Muscle layer of colon (tissue), 2 donors: ENCODE data around the gene TP53.

Source experiments
- H3K27ac ChIP-seq: one replicate; pipeline ENCODE4 v1.7.0; 2013; ENCODE audit warnings: low read depth, mild to moderate bottlenecking, low read length, moderate library complexity
- H3K27me3 ChIP-seq, 2 donors: one replicate each; pipeline ENCODE4 v1.7.0; 2013; ENCODE audit warnings: low read length in 2 of 2, mild to moderate bottlenecking in 2 of 2; ENCODE audit not compliant: insufficient read depth in 2 of 2, control insufficient read depth in 1 of 2
- H3K36me3 ChIP-seq: one replicate; pipeline ENCODE4 v1.7.0; 2013; ENCODE audit warnings: mild to moderate bottlenecking, low read length; ENCODE audit not compliant: insufficient read depth
- H3K4me1 ChIP-seq: one replicate; pipeline ENCODE4 v1.7.0; 2013; ENCODE audit warnings: mild to moderate bottlenecking, low read length; ENCODE audit not compliant: insufficient read depth
- H3K4me3 ChIP-seq, 2 donors: one replicate each; pipeline ENCODE4 v1.7.0; 2013; ENCODE audit warnings: low read length in 2 of 2, low read depth in 1 of 2, mild to moderate bottlenecking in 1 of 2, moderate library complexity in 1 of 2
- H3K9ac ChIP-seq: one replicate; pipeline ENCODE4 v1.7.0; 2013; ENCODE audit warnings: low read length
- H3K9me3 ChIP-seq: one replicate; pipeline ENCODE4 v1.7.0; 2013; ENCODE audit warnings: mild to moderate bottlenecking, low read length
- donor health status: abdominal sarcoma.
- donor health status: Adenocarcinoma of cecum.

The TP53 gene

GRCh38 chr17:7714721-7715594 lies 27.7 kb upstream of the TP53 start:
- Histone ChIP-seq H3K9me3 (no peaks in the 10 kb centered on the region), H3K9ac (no peak overlapping the region), H3K27me3 (peaks cover 30 to 60% of the 10 kb centered on the region in 2 donors), H3K27ac (no peak overlapping the region), H3K36me3 (no peaks in the 10 kb centered on the region), H3K4me1 (peaks cover 7% of the 10 kb centered on the region), H3K4me3 (no peak overlapping the region)

- H3K9ac ChIP-seq = no peak overlapping the region
- H3K27ac ChIP-seq = no peak overlapping the region
- H3K27me3 ChIP-seq = peaks cover 30 to 70% of the 10 kb centered on the region in 2 donors
- peaks cover 7% of the 10 kb centered on the region for H3K4me1 ChIP-seq
- no peaks in the 10 kb centered on the region for H3K9me3 ChIP-seq
- no peak overlapping the region for H3K4me3 ChIP-seq
- no peaks in the 10 kb centered on the region for H3K36me3 ChIP-seq
Measured at GRCh38 chr17:7713782-7714181, 26.5 kb upstream of the TP53 start.

- Histone ChIP-seq H3K9me3 (no peaks in the 10 kb centered on the region), H3K36me3 (no peaks in the 10 kb centered on the region), H3K4me1 (peaks cover 7% of the 10 kb centered on the region), H3K9ac (no peak overlapping the region), H3K27me3 (peaks cover 30 to 82% of the 10 kb centered on the region in 2 donors), H3K4me3 (no peak overlapping the region), H3K27ac (no peak overlapping the region)
Measured at GRCh38 chr17:7712111-7712771, 25.0 kb upstream of the TP53 start.

GRCh38 chr17:7711051-7711755 lies 23.9 kb upstream of the TP53 start:
- Histone ChIP-seq H3K36me3 (no peaks in the 10 kb centered on the region), H3K27me3 (peaks cover 29 to 84% of the 10 kb centered on the region in 2 donors), H3K4me3 (no peak overlapping the region), H3K4me1 (peaks cover 2% of the 10 kb centered on the region), H3K9ac (no peak overlapping the region), H3K27ac (no peak overlapping the region), H3K9me3 (no peaks in the 10 kb centered on the region)

GRCh38 chr17:7710301-7710700 lies 23.0 kb upstream of the TP53 start:
- Histone ChIP-seq H3K27me3 (peaks cover 22 to 84% of the 10 kb centered on the region in 2 donors), H3K4me3 (no peak overlapping the region), H3K9me3 (no peaks in the 10 kb centered on the region), H3K9ac (no peak overlapping the region), H3K36me3 (no peaks in the 10 kb centered on the region), H3K4me1 (no peaks in the 10 kb centered on the region), H3K27ac (no peak overlapping the region)

GRCh38 chr17:7709031-7709430 lies 21.7 kb upstream of the TP53 start:
- Histone ChIP-seq H3K9ac (no peak overlapping the region), H3K4me1 (peaks cover 5% of the 10 kb centered on the region), H3K36me3 (no peaks in the 10 kb centered on the region), H3K27me3 (peaks cover 22 to 86% of the 10 kb centered on the region in 2 donors), H3K4me3 (no peak overlapping the region), H3K9me3 (no peaks in the 10 kb centered on the region), H3K27ac (no peak overlapping the region)

- no peak overlapping the region for H3K4me3 ChIP-seq
- H3K27me3 ChIP-seq = peaks cover 24 to 87% of the 10 kb centered on the region in 2 donors
Measured at GRCh38 chr17:7707858-7708750, 20.8 kb upstream of the TP53 start.

GRCh38 chr17:7707446-7707845 lies 20.2 kb upstream of the TP53 start:
- H3K27me3 ChIP-seq = peaks cover 24 to 89% of the 10 kb centered on the region in 2 donors
- H3K4me1 ChIP-seq = peaks cover 5% of the 10 kb centered on the region
- no peak overlapping the region for H3K9ac ChIP-seq
- no peaks in the 10 kb centered on the region for H3K36me3 ChIP-seq
- H3K27ac ChIP-seq = no peak overlapping the region
- H3K9me3 ChIP-seq = no peaks in the 10 kb centered on the region
- no peak overlapping the region for H3K4me3 ChIP-seq

More at GRCh38 chr17:7707858-7708750, 20.8 kb upstream of the TP53 start:
- Histone ChIP-seq H3K4me1 (peaks cover 5% of the 10 kb centered on the region), H3K9ac (no peak overlapping the region), H3K27ac (no peak overlapping the region), H3K9me3 (no peaks in the 10 kb centered on the region), H3K36me3 (no peaks in the 10 kb centered on the region)

GRCh38 chr17:7706631-7707354 lies 19.5 kb upstream of the TP53 start:
- Histone ChIP-seq H3K4me1 (peaks cover 5% of the 10 kb centered on the region), H3K36me3 (peaks cover 5% of the 10 kb centered on the region), H3K9ac (no peak overlapping the region), H3K4me3 (no peak overlapping the region), H3K27me3 (peaks cover 22 to 85% of the 10 kb centered on the region in 2 donors), H3K27ac (no peak overlapping the region), H3K9me3 (no peaks in the 10 kb centered on the region)
